ENCODE measurements around the gene MZT2B.
"Not testable (repeated sequence)": the region's sequence is repeated elsewhere in the genome, so short reads cannot be mapped to it uniquely, and the experiment has no call there.

The MZT2B gene, protein sequence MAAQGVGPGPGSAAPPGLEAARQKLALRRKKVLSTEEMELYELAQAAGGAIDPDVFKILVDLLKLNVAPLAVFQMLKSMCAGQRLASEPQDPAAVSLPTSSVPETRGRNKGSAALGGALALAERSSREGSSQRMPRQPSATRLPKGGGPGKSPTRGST

DNA sequence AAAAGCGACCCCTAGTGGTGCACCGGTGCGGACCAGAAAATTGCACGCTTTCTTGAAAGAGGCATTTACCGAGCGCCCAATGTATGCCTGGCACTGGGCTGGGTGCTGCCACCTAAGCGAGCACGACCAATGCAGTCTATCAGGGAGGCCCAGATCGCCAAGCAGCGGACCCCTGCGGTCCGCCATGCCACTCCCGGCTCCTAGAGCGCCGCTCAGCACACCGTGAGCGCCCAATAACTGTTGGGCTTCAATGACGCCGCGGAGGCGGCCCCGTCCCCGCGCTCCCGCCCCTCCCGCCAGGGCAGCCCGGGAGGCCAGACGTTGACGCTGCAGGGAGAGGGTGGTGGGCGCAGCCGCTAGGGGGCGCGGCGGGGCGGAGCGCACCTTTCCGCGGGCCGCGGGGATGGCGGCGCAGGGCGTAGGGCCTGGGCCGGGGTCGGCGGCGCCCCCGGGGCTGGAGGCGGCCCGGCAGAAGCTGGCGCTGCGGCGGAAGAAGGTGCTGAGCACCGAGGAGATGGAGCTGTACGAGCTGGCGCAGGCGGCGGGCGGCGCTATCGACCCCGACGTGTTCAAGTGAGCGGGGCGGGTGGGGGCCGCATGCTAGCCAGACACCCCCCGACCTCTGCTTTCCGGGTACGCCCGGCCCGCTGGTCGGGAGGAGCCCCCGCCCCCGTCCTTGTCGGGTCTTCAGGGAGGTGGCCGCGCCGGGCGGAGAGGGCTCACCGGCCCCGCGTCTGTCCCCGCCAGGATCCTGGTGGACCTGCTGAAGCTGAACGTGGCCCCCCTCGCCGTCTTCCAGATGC, at the start of gene MZT2B:
TSS of gene MZT2B (plus strand) at position 383 of the 803 bp plus-strand sequence. CDS start at position 404, 21 bp downstream.
- peak; percentile 87 for DNase-seq

DNA sequence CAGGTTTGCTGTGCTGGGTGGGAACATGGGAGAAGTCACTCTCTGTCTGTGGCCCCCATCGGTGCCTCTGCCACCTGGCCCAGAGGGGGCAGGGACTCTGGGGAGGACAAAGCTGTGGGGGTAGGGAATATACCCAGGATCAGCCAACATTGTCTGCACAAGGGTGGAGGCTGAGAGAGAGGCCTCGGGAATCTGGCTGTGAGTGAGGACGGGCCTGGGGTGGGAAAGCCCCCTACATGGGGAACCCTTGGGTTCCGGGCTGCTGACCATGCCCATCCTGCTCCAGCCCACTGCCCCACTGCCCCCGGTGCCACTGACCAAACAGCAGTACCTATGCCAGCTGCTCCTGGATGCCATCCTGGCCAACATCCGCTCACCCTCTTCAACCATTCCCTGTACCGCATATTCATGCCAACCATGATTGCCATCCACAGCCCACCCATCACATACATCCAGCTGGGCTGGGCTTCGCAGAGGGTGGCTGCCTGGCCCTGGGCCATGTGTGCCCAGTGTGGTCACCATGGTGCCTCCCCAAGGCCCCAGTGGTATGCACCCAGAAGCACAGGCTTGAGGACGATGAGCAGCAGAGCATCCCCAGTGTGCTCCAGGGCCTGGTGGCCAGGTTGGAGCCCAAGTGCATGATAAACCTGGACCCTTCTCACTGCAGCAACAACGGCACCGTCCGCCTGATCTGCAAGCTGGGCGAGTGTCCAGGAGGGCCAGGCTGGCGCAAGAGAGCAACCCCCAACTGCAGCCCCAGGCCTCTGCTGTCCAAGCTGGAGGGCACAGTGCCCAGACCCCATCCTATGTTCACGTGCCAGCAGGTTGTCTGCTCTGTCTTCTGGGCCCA, 46.1 kb upstream of the MZT2B start:
- DNase-seq = no peak

DNA sequence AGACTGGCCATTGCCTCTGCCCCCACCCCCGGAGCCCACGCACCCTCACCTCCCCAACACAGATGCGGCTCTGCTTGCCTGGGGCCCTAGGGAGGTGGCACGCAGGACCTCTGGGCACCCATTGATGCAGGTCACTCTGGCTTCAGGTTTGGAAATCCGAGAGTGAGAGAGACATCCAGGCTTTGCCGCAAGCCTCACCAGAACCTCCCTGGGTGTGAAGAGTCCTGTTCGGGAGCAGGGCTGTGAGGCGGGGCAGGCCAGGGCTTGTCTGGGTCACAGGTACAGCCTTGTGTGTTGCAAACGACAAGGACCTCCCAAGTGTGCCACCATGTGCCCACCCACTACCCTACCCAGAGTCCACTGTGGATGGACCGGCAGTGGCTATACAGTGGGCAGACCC, 45.5 kb upstream of the MZT2B start:
- not testable (repeated sequence) for DNase-seq

DNA sequence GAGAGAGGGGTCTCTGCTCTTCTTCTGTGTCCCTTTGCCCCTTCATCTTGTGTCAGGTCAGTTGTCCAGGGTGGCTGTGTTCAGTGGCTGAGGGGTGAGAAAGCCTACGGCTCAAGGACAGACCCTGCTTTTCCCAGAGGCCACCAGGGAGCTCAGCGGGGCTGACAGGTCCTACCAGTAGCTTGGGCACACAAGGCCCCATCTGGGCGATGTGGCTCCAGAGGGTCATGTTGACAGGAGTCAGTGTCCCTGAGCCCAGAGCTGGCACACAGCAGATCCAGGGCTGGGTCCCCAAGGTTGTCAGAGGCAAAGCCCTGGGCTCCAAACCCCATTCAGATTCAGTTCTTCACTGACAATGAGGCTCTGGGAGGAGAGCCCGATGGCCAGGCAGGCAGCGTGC, 44.9 kb upstream of the MZT2B start:
- DNase-seq = not testable (repeated sequence)

DNA sequence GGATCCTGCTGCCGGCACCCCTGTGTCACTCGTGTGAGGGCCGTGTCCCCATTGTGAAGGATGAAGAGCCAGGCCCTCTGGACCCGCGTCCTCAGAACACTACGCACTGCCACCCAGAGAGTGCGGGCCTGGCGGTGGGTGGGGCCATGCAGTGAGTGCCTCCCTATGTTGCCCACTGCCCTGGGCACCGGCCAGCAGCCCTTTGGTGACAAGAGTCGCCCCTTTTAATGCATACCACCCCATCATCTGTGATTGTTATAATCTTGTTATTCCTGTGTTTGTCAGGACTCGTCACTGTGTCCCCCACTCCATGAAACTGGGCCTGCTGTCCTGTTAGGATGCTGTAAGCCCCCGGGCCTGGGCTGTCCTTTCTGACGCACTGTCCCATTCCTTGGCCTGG, 43.7 kb upstream of the MZT2B start:
- not testable (repeated sequence) for DNase-seq

DNA sequence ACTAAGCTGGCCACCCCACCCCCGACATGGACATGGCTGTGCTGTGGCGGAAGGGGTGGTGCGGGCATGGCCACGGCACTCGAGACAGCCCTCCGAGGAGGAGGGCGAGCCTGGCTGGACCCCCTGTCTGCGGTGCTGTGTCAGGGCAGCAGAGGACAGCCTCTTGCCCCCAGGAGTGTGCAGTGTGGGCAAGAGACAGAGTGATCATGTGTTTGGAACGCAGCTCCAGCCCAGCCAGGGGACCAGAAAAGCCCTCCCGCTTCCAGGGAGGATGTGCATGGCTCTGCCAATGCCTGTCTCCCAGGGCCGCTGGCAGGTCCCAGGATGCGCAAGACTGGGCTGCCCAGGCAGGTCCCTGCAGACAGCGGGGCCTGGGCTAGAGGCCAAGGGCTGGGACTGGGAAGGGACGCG, 43.2 kb upstream of the MZT2B start:
- DNase-seq = not testable (repeated sequence)

DNA sequence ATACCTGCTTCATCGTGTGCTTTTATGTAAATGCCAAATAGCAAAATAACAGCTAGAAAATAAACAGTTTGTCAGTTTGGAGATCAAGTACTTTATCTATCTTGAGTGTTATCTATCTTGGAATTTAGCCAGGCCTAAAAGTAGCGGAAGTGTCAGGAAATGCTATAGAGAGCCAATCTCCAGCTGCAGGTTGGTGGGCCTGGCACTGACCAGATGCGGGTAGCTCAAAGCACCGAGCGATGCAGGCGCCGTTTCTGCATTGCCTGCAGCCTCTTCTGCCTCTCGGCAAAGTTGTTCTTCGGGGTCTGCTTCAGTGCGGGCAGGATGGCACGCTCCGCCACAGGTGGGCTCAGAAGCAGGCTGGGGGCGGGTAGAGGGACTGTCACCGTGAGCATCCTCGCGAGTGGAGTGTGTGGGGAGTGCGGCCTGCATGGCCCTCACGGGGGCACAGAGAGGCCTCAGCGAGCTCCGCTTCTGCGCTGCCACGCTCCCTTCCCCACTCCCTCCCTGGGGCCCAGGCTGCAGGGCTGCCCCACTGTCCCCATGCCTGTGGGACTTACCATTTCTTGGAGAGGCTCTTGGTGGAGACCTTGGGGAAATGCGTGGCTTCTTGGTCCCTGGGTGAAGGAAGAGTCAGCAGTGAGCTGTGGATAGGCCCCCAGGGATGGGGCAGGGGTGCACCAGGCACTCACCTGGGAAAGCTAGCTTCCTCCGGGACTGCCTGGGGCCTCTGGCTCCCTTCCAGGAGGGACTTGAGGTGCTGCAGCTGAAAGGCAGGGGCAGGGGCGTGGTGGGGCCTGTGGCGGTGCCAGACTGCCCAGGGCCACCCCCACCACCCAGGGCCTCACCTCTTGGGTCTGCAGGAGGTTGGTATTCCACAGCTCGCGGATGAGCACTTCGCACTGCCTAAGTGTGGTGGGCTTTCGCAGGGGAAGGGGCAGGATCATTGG, 42.5 kb upstream of the MZT2B start:
- DNase-seq = not testable (repeated sequence)

DNA sequence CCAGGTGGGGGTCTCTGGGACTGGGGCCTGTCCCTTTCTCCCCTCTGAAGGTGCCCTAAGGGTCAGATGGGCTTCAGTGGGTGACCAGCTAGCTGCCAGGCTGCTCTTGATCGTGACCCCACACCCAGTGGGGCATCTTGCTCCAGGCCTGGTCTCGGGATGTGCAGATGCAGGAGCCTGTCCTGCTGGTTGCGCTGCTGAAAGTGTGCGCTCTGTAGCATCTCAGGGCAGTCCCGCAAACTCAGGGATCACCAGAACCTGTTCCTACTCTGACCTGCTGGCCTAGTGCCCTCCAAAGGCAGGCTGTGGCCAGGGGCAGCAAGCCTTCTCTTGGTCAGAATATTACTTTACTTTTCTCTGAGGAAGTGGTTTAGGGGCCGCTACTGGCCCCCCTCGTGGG, 41.5 kb upstream of the MZT2B start:
- not testable (repeated sequence) for DNase-seq

DNA sequence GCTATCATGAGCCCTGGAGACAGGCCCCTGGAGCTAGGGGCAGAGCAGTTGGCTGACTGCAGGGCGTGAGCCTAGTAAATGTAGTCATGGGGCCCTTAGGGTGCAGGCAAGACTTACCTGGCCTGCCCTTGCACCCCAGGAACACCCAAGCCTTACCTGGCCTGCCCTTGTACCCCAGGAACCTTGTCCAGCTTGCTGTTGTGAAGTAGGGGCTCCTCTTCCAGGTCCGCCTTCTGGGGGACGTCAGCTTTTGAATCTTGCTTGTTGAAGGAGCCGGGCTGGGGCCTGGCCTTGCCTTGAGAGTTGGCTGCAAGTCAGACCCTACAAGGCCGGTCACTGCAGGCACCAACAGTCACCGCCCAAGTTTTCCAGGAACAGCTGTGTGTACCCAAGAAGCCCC, 41.1 kb upstream of the MZT2B start:
- not testable (repeated sequence) for DNase-seq

DNA sequence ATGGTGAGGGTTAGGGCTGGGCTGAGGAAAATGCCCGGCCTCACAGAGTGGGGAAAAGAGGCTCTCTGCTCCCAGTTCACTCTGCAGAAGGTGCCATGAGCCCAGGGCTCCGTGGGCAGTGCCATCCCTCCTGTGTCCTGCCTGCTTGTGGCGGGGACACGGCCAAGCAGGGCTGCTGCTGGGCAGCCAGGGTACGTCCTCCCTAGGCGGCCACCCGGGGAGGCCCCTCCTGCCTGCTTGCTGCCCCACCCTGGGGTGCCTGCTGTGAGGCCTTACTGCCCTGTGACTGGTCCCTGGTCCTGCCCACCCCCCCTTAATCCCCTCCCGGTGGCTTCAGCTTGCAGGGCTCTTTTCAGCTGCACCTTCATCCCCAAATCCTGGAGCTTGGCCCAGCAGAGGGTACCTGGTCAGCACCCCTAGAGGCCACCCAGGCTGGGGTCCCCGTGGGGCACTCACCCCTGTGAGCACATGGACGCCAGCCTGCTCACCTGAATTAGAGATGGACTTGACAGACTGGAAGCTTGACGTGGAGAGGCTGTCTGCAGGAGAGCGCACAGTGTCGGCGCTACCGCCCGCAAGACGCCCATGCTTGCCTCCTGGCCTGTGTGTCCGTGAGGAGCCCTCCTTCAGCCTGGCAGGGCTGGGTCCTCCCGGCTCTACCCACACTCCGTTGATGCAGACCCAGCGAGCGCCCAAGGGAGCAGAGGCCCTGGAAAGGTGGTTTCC, 40.3 kb upstream of the MZT2B start:
- DNase-seq = not testable (repeated sequence)

DNA sequence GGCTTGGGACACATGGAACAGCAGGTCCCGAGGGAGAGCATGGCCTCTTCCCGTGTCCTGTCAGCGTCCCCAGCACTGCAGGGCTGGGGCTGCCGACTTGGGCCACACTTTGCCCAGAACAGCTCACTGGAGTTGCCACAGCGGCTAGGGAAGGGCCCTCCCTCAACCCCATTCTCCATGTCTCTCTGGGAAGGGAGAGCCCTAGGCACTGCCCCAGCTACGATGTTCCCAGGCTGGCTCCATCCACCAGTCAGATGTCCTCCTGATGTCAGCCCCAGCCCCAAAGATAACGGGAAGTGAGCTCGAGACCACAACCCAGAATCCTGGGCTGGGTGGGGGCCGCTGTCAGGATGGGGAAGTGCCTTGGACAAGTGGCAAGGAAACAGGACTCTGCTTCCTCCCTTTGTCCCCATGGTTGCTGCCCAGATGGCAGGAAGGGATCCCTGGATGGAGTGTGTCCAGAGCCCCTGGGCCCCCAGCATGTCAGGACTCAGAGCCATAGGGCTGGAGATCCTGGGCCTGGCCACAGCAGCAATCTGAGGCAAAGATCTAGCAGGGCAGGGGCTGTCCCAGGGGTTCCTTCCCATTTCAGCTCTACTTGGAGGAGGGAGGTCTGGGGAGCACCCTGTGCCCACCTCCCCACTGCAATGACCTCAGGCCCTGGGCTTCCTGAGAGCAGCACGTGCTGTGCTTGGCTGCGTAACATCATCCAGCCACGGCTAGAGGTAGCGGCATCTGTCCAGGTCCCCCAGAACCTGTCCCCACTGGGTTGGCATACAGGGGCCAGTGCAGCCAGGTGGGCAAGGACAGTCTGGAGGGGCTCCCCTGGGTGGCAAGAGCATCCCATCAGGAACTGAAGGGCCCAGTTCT, 39.4 kb upstream of the MZT2B start:
- DNase-seq = not testable (repeated sequence)

DNA sequence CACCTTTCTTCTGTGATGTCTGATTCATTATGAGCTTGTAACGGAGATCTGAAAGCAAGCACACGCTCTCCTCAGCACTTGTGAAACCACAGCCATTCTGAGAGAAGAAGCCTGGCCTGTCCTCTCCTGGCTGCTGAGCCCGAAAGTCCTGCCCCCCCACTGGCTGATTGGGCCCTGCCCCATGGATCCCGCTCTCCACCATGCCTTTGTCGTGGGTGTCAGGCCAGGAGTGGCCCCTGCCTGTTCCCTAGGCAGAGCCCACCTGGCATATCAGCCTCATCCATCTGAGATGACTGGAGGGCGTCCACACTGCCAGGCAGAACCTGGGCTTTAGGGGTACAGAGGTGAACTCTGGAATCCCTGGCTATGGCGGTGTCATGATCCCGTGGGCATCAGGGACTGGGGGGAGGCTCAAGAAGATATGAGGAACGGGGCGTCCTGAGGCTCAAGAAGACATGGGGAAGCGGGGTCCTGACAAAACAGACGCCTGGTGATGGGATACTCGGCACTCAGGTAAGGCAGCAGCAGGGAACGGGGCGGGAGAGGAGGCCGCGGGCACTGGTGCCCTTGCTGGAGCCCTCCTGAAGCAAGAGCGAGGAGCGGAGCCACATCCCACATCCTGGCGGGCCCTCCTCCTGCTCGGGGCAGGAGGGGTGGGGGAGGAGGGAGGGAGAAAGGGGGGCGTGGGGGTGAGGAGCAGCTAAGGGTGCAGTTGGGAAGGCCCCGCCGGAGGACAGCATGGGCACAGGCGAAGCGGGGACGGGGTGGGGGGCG, 38.6 kb upstream of the MZT2B start:
- not testable (repeated sequence) for DNase-seq

DNA sequence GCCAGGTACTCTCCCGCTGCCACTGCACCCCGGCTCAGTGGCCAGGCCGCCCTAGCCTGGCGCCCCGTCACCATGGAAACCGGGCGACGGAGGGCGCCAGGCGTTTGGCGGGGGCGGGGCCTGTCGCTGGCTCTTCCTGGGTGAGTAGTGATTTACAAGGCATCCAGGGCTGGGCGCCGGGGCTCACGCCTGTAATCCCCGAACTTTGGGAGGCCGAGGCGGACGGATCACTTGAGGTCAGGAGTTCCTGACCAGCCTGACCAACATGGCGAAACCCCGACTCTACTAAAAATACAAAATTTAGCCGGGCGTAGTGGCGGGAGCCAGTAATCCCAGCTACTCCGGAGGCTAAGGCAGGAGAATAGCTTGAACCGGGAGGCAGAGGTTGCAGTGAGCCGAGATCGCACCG, 37.1 kb upstream of the MZT2B start, which contains the start of gene CCDC74B:
TSS of gene CCDC74B (minus strand) at position 107 of the 409 bp plus-strand sequence. CDS start 116 bp downstream, outside the sequence.
- peak; percentile 53 for DNase-seq

DNA sequence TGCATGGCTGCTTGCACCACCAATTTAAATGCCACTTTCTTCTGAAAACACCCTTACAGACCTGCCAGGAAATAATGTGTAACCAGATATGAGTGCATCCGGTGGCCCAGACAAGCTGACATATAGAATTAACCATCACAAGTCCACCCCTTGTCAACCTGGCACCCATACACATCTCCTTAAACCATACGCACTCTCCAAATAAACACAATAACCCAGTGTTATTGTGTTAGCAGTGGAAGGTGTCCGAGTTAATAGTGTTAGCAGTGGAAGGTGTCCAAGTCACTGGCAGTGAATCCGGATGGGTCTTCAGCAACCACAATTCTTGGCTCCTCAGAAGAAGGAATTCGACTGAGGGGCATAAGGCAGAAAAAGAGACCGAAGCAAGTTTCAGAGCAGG, 33.5 kb upstream of the MZT2B start:
- DNase-seq = not testable (repeated sequence)

DNA sequence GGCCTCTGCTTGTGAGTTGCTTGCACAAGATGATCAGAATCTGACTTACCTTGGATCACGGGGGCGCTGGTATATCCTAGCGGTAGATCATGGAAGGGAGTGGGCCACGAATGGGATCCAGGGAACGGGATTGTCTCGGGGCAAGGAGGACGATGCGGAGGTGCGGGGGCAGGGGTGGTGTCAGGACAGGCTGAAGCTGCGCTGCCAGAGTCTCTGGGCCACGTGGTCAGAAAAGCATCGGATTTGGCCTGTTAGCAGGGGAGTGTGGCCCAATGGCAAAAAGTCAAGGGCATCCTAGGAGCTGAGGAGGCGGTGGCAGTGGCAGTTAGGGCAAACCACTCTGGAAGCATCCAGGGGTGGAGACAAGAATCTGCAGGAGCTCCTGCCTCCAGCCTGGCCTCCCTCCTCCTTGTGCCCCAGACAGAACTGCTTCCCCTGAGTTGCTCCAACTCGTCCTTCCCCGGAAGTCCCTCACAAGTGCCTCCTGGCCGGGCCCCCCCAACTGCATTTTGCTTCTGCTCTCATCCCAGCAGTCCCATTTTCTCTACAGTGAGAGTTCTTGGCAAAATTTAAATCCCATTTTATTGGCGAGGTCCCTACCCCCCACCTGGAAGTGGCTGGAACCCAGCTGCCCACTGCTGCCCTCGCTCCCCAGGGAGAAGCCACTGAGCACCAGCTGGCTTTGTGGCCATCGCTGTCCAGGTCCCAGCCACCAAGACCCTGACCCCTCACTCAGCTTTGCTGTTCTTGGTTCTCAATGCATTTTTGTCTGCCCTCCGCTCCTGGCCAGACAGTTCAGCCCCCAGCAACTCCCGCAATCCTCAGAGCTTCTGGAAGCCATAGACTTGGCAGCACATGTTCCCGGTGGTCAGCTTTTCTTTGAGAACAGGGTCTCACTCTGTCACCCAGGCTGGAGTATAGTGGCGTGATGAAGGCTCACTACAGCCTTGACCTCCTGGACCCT, 31.6 kb upstream of the MZT2B start:
- no peak for DNase-seq

DNA sequence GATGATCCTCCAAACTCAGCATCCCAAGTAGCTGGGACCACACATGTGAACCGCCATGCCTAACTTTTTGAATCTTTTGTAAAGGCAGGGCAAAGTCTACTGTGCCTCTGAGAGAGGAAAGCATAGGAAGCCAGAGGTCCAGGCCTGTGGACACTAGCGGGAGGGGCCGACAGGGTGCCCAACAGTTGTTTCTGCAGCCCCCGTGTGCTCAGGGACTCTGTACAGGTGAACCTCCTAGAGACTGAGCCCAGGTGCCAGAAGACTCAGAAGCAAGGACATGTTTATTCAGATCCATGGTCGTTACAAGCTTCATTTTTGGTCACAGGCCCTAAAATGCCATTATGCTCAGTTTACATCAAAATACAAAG, 30.9 kb upstream of the MZT2B start:
- DNase-seq = not testable (repeated sequence)

DNA sequence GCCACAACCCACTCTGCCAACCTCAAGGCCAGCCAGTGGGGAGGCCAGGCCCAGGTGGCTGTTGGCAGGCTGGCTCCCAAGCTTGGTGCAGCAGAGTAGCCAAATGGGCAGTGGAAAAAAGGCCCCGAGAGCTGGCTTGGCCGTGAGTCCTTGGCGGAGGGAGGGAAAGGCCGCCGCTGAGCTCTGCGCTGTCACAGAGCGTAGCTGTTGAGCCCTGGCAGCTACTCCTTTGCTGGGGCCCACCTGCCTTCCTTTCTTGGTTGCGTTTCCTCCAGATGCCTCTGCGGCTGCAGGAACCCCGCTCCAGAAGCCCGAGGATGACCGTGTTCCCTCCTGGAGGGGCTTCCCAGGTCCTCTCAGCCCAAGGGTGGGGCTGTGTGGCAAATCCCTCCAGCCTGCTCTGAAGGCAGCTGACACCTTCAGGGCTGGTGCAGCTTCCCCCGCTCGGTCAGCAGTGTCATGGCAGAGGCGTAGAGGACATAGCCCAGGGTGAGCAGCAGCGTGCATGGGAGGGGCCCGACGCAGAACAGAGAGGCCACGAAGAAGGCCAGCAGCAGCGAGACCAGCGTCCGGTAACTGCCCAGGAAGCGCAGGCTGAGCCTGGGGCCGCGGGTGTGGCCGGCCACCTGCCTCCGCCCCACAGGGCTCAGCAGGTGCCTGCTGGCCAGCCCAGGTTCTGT, 29.8 kb upstream of the MZT2B start:
- not testable (repeated sequence) for DNase-seq

Data from activated CD4-positive, alpha-beta T cell treated with anti-CD3 and anti-CD28 coated beads, Interleukin-2, amount 50 U/mL, for 1 hour (primary cell).